Neural progenitor cell (in vitro differentiated cells): ENCODE results near the gene KRT10.

Experiments used
- CTCF ChIP-seq: fragments of 200-600 bp; sonication (generic); IDR thresholded peaks from 2 replicates; pipeline ENCODE4 v1.5.1; 2017; ENCODE audit warnings: antibody characterized with exemption, mild to moderate bottlenecking
- EZH2 ChIP-seq: fragments of 200-600 bp; sonication (generic); IDR thresholded peaks from 2 replicates; pipeline ENCODE4 v1.6.1; 2017; ENCODE audit warnings: antibody characterized with exemption, mild to moderate bottlenecking, moderate library complexity
- EZH2phosphoT487 ChIP-seq: fragments of 200-600 bp; sonication (generic); IDR thresholded peaks from 2 replicates; pipeline ENCODE4 v1.6.1; 2017; ENCODE audit warnings: antibody characterized with exemption

GRCh38 chr17:40782450-40782849, 40.0 kb downstream of the KRT10 start, which contains the start of gene KRT27:
- TF ChIP-seq EZH2 (no peak), CTCF (no peak), EZH2phosphoT487 (no peak)
